HG02798 (cell line): ENCODE measurements around the gene ALDH18A1.

Experiments
- ATAC-seq: cut with Tn5 transposase; IDR thresholded peaks from one replicate; pipeline ENCODE4 v1.9.1; 2021; ENCODE audit warnings: mild to moderate bottlenecking; ENCODE audit not compliant: unreplicated experiment, poor library complexity

The ALDH18A1 gene

DNA sequence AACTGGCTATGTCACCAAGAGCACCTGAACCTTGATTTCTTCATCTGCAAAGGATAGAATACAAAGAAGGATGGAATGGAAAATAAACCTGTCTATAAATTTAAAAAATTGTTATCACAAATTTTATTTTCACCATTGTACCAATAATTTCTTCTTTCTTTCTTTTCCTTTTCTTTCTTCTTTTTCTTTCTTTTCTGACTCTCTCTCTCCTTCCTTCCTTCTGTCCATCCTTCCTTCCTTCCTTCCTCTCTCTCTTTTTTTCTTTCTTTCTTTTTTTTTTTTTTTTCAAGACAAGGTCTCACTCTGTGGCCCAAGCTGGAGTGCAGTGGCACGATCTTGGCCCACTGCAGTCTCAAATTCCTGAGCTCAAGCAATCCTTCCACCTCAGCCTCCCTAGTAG is 58.7 kb downstream of the ALDH18A1 start:
- ATAC-seq: no peak

DNA sequence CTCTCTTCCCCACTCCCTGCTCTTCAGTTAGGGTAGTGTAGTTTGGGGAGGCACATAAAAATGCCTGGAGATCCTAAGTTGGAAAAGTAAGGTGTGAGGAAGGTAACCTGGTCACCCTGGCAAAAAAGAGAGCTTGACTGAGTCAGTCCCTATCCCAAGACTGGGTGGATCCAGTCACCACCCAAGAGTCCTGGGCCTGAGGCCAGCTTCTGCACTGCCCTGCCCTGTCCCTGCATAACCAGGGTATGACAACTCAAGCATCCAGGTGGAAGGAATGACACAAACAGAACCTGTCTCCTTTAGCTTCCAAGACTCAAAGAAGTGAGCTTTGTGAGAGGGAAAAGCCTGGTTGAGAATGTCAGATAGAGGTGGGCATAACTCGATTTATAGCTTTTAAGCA is 68.5 kb downstream of the ALDH18A1 start:
- no peak for ATAC-seq

DNA sequence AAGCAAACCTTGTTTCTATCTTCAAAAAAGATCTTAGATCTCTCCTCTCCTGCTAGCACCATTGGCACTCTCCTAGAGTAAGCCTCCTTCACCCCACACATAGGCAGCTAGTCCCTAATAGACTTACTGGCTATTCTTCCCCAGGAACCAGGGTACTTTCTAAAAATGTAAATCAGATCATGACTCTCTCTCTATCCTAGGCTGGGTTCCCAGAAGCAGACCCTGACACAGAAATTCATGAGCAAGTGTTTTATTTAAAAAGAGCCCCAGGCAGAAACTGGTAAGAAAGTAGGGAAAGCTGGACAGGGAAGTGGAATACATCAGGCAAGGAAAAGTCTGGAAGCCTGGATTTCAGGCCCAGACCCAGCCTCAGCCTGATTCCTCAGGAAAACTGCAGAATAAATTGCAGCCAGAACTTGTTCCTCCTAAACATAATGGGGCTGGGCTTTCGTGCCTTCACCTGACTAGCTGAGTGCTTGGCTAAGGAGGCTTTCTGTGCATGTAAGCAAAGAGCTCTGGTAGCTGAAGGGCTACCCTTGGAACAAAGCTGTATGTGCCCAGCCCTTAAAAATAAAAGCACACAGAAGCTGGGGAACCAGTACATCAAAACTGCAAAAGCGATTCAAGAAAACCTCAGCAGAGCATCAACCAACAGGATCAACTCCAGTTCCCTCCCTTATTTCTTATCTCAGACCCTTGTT is 76.5 kb downstream of the ALDH18A1 start:
- ATAC-seq: no peak

GRCh38 chr10:95579292-95579691 is 77.2 kb downstream of the ALDH18A1 start:
- ATAC-seq: no peak

- ATAC-seq: no peak
Measured at GRCh38 chr10:95578619-95579018, 77.9 kb downstream of the ALDH18A1 start.

DNA sequence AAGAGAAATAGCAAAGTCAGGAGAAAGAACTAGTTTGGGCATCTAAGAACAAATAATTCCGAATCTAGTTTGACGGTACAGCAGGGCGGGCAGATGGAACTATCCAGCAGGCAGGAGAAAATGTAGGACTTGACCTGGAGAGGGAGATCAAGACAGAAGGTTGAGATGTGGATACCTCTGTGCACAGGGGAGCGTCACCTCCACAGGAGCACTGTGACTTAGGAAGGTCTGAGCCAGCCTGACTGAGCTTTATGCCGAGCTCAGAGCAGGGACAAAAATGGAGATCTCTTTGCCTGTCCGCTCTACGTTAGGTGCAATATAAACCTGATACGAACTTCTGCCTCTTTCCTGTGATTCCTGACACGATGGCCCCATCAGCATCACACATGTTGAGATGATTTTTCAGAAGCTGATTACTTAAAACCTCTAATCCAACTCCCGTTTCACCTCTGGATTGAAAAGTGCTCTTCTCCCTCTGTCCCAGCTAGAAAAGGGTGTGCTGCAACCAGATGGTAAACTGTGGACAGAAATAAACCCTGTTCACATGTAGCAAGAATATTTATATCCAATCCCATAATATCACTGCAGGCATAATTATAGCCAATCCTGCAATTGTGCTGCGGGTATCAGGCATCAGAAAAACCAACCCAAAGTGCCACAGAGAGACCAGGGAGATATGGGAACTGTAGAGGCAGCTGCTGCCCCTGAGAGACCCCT is 81.7 kb downstream of the ALDH18A1 start:
- ATAC-seq: no peak

DNA sequence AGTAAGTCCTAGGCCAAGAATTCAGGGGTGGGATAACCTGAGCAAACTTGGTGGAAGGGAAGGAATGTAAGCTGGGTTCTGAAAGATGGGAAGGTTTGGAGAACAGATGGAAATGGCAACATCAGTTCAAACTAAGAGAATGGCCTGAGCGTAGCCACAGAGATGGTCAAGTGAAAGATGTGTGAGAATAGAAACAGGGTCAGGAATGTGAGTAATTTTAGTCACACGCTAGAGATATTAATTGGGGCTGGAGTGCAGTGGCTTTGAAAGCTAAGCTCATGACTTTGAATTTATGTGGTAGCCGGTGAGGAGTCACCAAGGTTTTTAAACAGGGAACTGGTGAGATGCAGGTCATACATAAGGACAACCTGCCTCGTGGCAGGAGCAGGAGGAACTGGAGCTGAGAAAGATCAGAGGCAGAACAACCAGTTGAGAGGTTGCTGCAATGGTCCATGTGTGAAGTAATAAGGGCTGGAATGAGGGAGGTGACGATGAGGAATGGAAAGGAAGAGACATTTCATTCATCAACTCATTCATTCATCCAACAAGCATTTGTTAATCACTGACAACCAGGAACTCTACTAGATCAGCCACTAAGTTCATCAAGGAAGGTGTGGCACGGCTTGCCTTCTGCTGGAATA is 82.4 kb downstream of the ALDH18A1 start:
- no peak for ATAC-seq

DNA sequence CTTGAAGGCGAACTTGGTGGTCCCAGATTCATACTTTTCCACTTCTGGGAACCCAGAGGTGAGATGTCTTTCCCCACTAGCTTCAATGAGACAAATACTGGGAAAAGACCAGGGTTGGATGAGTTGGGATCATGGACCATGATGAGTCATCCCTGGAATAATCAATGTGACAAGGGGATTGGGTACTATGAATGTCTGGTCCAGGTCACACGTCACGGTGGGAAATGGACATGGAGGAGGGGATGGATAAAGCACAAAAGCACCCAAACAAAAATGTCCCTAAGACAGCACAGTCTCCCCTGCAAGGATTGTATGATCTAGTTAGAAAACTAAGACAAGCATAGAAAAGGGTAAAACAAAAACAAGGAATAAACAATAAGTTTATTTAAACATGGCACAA is 83.0 kb downstream of the ALDH18A1 start:
- ATAC-seq: no peak

- ATAC-seq: no peak
Measured at GRCh38 chr10:95572131-95572820, 84.2 kb downstream of the ALDH18A1 start.

- no peak for ATAC-seq
Measured at GRCh38 chr10:95571390-95571789, 85.1 kb downstream of the ALDH18A1 start.

DNA sequence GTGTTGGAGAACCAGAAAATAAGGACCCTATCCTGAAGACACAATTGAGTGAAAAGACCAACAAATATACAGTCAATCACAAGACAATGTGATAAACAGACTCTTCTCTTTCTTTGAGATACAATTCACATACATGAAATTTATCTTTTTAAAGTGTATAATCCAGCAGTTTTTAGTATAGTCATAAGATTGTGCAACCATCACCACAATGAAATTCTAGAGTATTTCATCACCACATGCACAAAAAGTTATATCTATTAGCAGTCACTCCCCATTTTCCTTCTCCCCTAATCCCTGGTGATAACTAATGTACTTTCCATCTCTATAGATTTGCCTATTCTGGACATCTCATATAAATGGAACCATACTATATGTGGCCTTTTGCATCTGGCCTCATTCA is 87.1 kb downstream of the ALDH18A1 start:
- ATAC-seq: no peak

DNA sequence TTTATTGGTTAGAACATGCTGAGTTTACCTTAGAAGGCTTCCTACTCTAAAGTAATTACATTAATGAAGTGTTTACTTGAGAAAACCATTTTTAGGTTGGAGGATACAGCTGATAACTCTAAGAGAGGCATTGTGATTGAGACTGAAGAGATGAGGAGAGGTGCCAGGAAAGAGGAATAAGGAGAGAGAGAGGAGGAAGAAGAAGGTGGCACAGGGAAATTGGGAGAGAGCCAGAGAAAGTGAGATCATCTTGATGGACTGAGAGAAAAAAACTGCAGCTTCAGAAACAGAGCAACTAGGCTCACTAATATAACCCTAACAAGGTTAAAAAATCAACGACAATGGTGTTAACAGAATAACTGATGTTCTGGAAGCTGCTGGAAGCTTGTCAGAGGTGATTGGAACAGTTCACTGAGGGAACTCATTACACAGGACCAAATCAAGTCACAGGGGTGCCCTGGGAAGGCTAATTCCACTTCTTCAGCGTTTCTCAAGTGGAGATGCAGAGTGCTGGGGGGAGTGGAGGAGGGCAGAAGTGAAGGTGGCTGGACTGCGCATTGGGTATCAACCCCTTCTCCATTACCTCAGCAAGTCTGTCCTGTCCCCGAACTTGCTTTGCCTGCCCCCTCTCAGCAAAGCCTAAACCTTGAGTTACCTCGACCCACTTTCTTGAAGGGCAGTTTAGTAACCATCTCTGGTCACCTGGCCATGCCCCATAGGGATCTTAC is 88.4 kb downstream of the ALDH18A1 start:
- no peak for ATAC-seq

- ATAC-seq: no peak
Measured at GRCh38 chr10:95566136-95566535, 90.4 kb downstream of the ALDH18A1 start.

- ATAC-seq: no peak
Measured at GRCh38 chr10:95565336-95565735, 91.2 kb downstream of the ALDH18A1 start.

DNA sequence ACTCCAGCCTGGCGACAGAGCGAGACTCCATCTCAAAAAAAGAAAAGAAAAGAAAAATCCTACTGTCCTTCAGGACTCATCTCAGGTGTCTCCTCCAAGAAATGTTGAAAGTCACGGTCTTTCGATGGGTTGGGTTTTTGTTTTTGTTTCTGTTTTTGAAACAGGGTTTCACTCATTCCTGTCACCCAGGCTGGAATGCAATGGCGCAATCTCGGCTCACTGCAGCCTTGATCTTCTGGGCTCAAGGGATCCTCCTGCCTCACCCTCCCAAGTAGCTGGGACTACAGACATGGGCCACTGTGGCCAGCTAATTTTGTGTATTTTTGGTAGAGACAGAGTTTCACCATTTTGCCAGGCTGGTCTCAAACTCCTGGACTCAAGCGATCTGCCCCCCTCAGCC is 92.2 kb downstream of the ALDH18A1 start:
- no peak for ATAC-seq

DNA sequence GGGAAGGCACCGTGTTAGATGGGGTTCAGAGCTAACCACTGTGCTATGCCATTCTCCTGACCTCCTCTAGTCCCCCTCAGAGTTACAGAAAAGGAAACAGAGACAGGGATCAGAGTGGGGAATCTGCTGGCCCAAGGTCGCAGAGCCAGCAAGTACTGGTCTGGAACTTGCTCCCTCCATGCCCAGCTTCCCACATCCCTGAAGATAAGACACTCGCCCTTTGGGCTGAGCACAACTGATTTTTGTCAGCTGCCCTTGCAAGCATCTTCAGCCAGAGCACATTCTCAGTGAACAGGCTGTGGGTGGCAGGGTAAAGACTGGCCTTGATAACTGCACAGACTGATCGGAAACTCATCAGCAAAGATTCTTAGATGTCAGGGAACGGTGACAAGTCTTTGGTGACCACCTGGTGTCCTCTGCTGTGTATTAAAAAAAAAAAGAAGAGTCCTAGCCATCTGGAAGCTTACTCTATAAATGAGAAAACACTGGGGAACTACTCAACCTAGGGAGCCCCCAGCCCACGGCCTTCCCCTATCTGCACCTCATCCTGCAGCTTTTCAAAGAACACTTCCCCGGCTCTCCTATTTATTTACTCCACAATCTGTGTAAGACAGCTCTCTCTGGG is 94.1 kb downstream of the ALDH18A1 start:
- ATAC-seq: no peak

DNA sequence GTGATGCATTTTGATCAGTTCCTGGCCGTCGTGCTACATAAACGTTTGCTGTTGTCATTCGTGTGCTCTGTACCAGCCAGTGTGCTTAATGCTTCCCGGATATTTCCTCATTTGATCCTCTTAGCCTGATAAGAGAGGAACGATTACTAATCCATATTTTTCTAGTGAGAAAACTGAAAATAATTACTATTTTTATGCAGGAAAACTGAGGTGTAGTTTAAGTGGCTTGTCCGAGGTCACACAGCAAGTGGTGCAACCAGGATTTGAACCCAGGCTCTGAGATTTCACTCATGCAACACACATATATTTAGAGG is 94.7 kb downstream of the ALDH18A1 start:
- no peak for ATAC-seq

DNA sequence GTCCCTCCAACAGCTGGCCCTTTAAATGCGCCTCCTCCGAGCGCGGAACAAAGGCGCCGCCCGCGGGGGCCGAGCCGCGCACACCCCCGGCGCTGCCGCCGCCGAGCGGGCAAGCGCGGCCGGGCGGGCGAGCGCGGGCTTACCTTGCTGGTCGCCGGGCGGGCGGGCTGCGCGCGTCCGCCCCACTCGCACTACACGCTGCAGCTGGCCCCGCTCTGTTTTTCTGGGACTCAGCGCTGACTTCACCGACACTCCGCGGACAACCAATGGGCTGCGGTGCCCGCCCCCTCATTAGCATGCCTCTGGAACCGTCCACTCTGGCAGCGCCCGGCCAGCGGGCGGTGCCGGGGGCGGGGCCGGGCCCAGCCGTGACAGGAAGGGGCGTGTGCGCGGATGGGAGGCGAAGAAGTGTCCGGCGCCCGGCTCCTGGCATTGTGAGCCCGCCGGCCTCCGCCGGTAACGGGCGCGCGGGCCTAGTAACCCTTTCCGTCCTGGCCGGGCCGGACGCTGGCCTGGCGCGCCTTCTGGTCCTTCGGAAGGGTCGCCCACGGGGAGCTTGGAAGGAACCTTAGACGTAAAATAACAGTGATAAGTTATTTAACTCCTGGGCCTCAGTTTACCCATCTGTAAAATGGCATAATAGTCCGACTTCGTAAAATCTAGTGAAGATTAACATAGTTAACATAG is 95.2 kb downstream of the ALDH18A1 start, which contains the start of gene SORBS1:
TSS of gene SORBS1 (minus strand) at position 195 of the 687 bp plus-strand sequence. CDS start 120,236 bp downstream, outside the sequence.
- peak; percentile 99 for ATAC-seq
